ENCODE measurements around the gene SH2D3C.

DNA sequence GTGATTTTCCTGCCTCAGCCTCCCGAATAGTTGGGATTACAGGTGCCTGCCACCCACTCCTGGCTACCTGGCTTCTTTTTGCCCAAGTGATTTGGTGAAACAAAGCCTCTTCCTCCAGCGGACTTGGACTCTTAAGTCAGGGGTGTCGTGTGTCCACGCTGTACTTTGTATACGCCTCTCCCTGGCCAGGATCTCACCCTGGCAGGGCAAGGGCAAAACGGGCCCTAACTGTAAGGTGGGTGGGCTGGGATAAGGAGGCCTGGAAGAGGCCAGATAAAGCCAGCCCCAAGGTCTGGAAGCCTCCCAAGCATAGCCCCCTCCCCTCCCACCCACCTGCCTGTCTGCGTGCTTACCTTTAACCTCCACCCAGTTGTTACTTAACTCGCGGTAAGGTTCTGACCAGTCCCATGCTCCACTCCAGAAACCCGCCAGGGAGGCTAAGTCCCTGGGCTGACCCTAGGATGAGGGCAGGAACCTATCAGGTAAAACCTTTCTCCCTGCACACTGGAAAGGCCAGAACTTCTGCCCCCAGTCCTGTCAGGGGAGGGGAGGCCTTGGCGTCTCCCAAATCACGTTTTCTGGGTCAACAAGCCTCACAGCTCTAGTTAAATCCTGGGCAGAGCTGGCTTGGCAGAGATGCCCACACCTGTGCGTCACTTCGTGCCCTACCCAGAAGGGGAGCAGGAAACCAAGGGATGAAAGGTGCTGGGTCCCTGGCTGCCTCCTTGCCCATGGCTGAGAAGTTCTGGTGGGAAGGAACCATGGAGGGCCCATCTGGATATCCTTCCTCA lies 15.7 kb upstream of the SH2D3C start:
- no peak for TF ChIP-seq SMC3 (conservative IDR thresholded peaks at IDR 0.05; ENCODE audit: poor library complexity)
- TF ChIP-seq EP300 (conservative IDR thresholded peaks at IDR 0.05; ENCODE audit: poor library complexity, severe bottlenecking), result no peak
- TF ChIP-seq, protein P1, sequence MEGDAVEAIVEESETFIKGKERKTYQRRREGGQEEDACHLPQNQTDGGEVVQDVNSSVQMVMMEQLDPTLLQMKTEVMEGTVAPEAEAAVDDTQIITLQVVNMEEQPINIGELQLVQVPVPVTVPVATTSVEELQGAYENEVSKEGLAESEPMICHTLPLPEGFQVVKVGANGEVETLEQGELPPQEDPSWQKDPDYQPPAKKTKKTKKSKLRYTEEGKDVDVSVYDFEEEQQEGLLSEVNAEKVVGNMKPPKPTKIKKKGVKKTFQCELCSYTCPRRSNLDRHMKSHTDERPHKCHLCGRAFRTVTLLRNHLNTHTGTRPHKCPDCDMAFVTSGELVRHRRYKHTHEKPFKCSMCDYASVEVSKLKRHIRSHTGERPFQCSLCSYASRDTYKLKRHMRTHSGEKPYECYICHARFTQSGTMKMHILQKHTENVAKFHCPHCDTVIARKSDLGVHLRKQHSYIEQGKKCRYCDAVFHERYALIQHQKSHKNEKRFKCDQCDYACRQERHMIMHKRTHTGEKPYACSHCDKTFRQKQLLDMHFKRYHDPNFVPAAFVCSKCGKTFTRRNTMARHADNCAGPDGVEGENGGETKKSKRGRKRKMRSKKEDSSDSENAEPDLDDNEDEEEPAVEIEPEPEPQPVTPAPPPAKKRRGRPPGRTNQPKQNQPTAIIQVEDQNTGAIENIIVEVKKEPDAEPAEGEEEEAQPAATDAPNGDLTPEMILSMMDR (IDR thresholded peaks at IDR 0.05; ENCODE audit: poor library complexity, severe bottlenecking), result no peak
